Brain microvascular endothelial cell (primary cell): ENCODE results near the gene MTHFD1L.

ENCODE experiments used
- DNase-seq: peaks from one replicate; pipeline ENCODE4 v3.0.0-alpha.2; 2020
- H3K27ac ChIP-seq: fragments of 250-450 bp; sonication (Bioruptor Pico); 2 replicates; pipeline ENCODE4 v1.5.1; 2020; ENCODE audit warnings: mild to moderate bottlenecking, moderate library complexity
- H3K27me3 ChIP-seq: fragments of 250-450 bp; sonication (Bioruptor Pico); replicated peaks from 2 replicates; pipeline ENCODE4 v1.5.1; 2020; ENCODE audit warnings: mild to moderate bottlenecking
- H3K36me3 ChIP-seq: fragments of 250-450 bp; sonication (Bioruptor Pico); replicated peaks from 2 replicates; pipeline ENCODE4 v1.5.1; 2020; ENCODE audit warnings: mild to moderate bottlenecking
- H3K4me3 ChIP-seq: 2 replicates; pipeline ENCODE4 v1.5.1; 2011; ENCODE audit warnings: low read depth, mild to moderate bottlenecking, control low read depth, low read length, moderate library complexity
- CTCF ChIP-seq: IDR thresholded peaks from 2 replicates; pipeline ENCODE4 v1.5.1; 2011; ENCODE audit warnings: low read depth, mild to moderate bottlenecking, moderate library complexity, low read length, control low read depth, inconsistent platforms; ENCODE audit errors: missing control alignments
- in situ Hi-C: cut with HindIII; loops from 2 replicates; pipeline ENCODE4 v1.10.0; 2017; ENCODE audit warnings: low sequenced_read_pairs, low pct_ligation_motif_present

MTHFD1L gene

GRCh38 chr6:150863213-150863928, 2.1 kb upstream of the MTHFD1L start:
- no peak for DNase-seq
- Histone ChIP-seq H3K27me3 (no peaks in the 10 kb centered on the region), H3K4me3 (no peak overlapping the region), H3K36me3 (no peaks in the 10 kb centered on the region), H3K27ac (no peak overlapping the region)
- in situ Hi-C loops, result no loop called here
- no peak for TF ChIP-seq CTCF

GRCh38 chr6:150865043-150865405, 478 bp upstream of the MTHFD1L start:
- Histone ChIP-seq H3K27me3 (no peaks in the 10 kb centered on the region), H3K4me3 (peak overlapping the region; percentile 80), H3K36me3 (no peaks in the 10 kb centered on the region), H3K27ac (peak overlapping the region; percentile 99)
- no peak for DNase-seq
- no peak for TF ChIP-seq CTCF
- in situ Hi-C loops, result no loop called here

GRCh38 chr6:150866147-150866990, 867 bp downstream of the MTHFD1L start:
- in situ Hi-C loops, result no loop called here
- Histone ChIP-seq H3K36me3 (no peaks in the 10 kb centered on the region), H3K27ac (peak overlapping the region; percentile 99), H3K27me3 (no peaks in the 10 kb centered on the region), H3K4me3 (peak overlapping the region; percentile 80)
- TF ChIP-seq CTCF, result no peak
- DNase-seq, result peak; percentile 84

GRCh38 chr6:150866991-150867501, 1.5 kb downstream of the MTHFD1L start:
- H3K27ac ChIP-seq, result peak overlapping the region; percentile 99
- TF ChIP-seq CTCF, result no peak
- DNase-seq, result no peak
- H3K4me3 ChIP-seq, result peak overlapping the region; percentile 80
- no peaks in the 10 kb centered on the region for H3K27me3 ChIP-seq
- peaks cover under 1% of the 10 kb centered on the region for H3K36me3 ChIP-seq
- in situ Hi-C loops, result no loop called here

GRCh38 chr6:150868759-150869158, 3.3 kb downstream of the MTHFD1L start:
- no peak for TF ChIP-seq CTCF
- no peaks in the 10 kb centered on the region for H3K27me3 ChIP-seq
- in situ Hi-C loops, result no loop called here
- no peak overlapping the region for H3K4me3 ChIP-seq
- no peak for DNase-seq
- H3K36me3 ChIP-seq, result peaks cover 7% of the 10 kb centered on the region
- H3K27ac ChIP-seq, result no peak overlapping the region
